HepG2 (cell line): Measurements from ENCODE around the gene PHKG2. TPM values are rescaled to one million over a fixed set of nuclear protein-coding genes. Genes with fewer than 3 reads are reported as not detected.
A peak's percentile ranks its signal among the peaks of the same experiment; 100 is the strongest.

Source experiments
- ATAC-seq: fragments of 200-7000 bp; cut with Tn5 transposase; 3 replicates; pipeline ENCODE4 v1.9.1; 2020; ENCODE audit warnings: mild to moderate bottlenecking, moderate library complexity
- BruUV-seq: library from RNA; stranded (reverse); fragments of 400-500 nt; replicated peaks from 2 replicates; lab custom pipeline; 2021; lab: Mats Ljungman, UMichigan
- CTCF ChIA-PET: fragments of 300-600 bp; formaldehyde crosslinking; extraction: SDS; loops from one replicate; lab custom pipeline; 2021; ENCODE audit warnings: low total read pairs, inconsistent platforms, low intra/inter-chr PET ratio; lab: Yijun Ruan, JAX
- POLR2A ChIA-PET: fragments of 350-600 bp; sonication (Branson Sonifier 250); formaldehyde crosslinking; loops from one replicate; lab custom pipeline; 2020; ENCODE audit warnings: antibody characterized with exemption, inconsistent platforms; lab: Yijun Ruan, JAX
- DNase-seq: peaks from one replicate; pipeline ENCODE4 v3.0.0-alpha.2; 2015; ENCODE audit warnings: low spot score
- FAIRE-seq: peaks from 3 replicates; lab custom pipeline; 2011; peaks lifted over from hg19 to GRCh38; lab: Jason Lieb, UNC
- H2AFZ ChIP-seq: one replicate; pipeline ENCODE4 v1.6.1; 2011; ENCODE audit warnings: low read length, inconsistent platforms
- H3K27ac ChIP-seq: fragments of 300-600 bp; 3 replicates; pipeline ENCODE4 v1.8.0; 2011; ENCODE audit warnings: mixed run types, mild to moderate bottlenecking, mixed read lengths, low read length, inconsistent platforms; ENCODE audit not compliant: insufficient read depth; ENCODE audit errors: extremely low read length
- H3K27me3 ChIP-seq, 2 experiments: fragments of 200-600 bp in 1 of 2; 2 replicates in 1 of 2; 3 replicates in 1 of 2; pipeline versions ENCODE4 v1.6.0 to v1.8.0; 2011; ENCODE audit warnings: low read length in 2 of 2, mild to moderate bottlenecking in 2 of 2, moderate library complexity in 2 of 2, inconsistent platforms in 1 of 2; ENCODE audit not compliant: insufficient read depth in 2 of 2, control insufficient read depth in 1 of 2
- H3K36me3 ChIP-seq, 2 experiments: fragments of 200-600 bp in 1 of 2; replicated peaks in 1 of 2; 2 replicates in 1 of 2; 3 replicates in 1 of 2; pipeline versions ENCODE4 v1.5.1 to v1.8.0; 2011; ENCODE audit warnings: low read length in 2 of 2, inconsistent platforms in 1 of 2; ENCODE audit not compliant: insufficient read depth in 2 of 2, control insufficient read depth in 1 of 2
- H3K4me1 ChIP-seq: 2 replicates; pipeline ENCODE4 v1.5.1; 2012; ENCODE audit warnings: low read length, inconsistent platforms; ENCODE audit not compliant: insufficient read depth
- H3K4me2 ChIP-seq: 2 replicates; pipeline ENCODE4 v1.6.0; 2011; ENCODE audit warnings: low read depth, low read length, inconsistent platforms
- H3K4me3 ChIP-seq, 3 experiments: fragments of 200-600 bp in 1 of 3; sonication (generic), shearing (Covaris generic) in 1 of 3; replicated peaks in 1 of 3; 2 replicates each; pipeline ENCODE4 v1.5.1; 2011 to 2016; ENCODE audit warnings: low read length in 3 of 3, inconsistent platforms in 2 of 3, low read depth in 2 of 3, mild to moderate bottlenecking in 2 of 3, control low read depth in 1 of 3, mixed read lengths in 1 of 3; ENCODE audit not compliant: insufficient read depth in 1 of 3
- H3K79me2 ChIP-seq: one replicate; pipeline ENCODE4 v1.6.1; 2011; ENCODE audit warnings: low read length, inconsistent platforms; ENCODE audit not compliant: insufficient read depth
- H3K9ac ChIP-seq: 2 replicates; pipeline ENCODE4 v1.6.0; 2011; ENCODE audit warnings: mild to moderate bottlenecking, low read depth, low read length, inconsistent platforms; ENCODE audit not compliant: insufficient read depth
- H3K9me3 ChIP-seq: 2 replicates; pipeline ENCODE4 v1.5.1; 2012; ENCODE audit warnings: mild to moderate bottlenecking, low read length
- H4K20me1 ChIP-seq: 2 replicates; pipeline ENCODE4 v1.6.0; 2011; ENCODE audit warnings: inconsistent platforms, mild to moderate bottlenecking, low read length, moderate library complexity; ENCODE audit not compliant: insufficient read depth
- ELF4 ChIP-seq: sonication (generic); formaldehyde crosslinking; IDR thresholded peaks from 2 replicates; pipeline ENCODE4 v1.5.0; 2020; ENCODE audit warnings: missing genetic modification reagents, mild to moderate bottlenecking, moderate library complexity, borderline replicate concordance
- JARID2 ChIP-seq: sonication (generic); formaldehyde crosslinking; IDR thresholded peaks from 2 replicates; pipeline ENCODE4 v1.8.1; 2023; ENCODE audit warnings: missing genetic modification reagents, inconsistent platforms; ENCODE audit not compliant: insufficient replicate concordance
- POLR2AphosphoS2 ChIP-seq: IDR thresholded peaks from 2 replicates; pipeline ENCODE4 v1.6.1; 2011; ENCODE audit warnings: low read depth, low read length, improper control_type of control experiment
- SETDB1 ChIP-seq: sonication (generic); formaldehyde crosslinking; IDR thresholded peaks from 2 replicates; pipeline ENCODE4 v1.5.1; 2020; ENCODE audit warnings: missing genetic modification reagents, mild to moderate bottlenecking, borderline replicate concordance
- ZNF841 ChIP-seq: sonication (generic); formaldehyde crosslinking; IDR thresholded peaks from 2 replicates; pipeline ENCODE4 v1.8.1; 2023; ENCODE audit warnings: missing genetic modification reagents, borderline replicate concordance
- WGBS: methylation state at CpG from one replicate; pipeline ENCODE4 v1.1.6; 2017; ENCODE audit warnings: low lambda C conversion rate; 5-methylcytosine and 5-hydroxymethylcytosine counted together
- in situ Hi-C: cut with HindIII; loops from 2 replicates; pipeline ENCODE4 v1.10.0; 2017; ENCODE audit warnings: low pct_unique_long_range_greater_than_20kb; ENCODE audit not compliant: extremely low pct_ligation_motif_present
- intact Hi-C: fragments of 100-400 bp; cut with micrococcal nuclease; formaldehyde crosslinking; loops from one replicate; pipeline ENCODE4 v1.10.0; 2022; ENCODE audit not compliant: unreplicated experiment
- polyA plus RNA-seq, 8 experiments: library from polyadenylated mRNA; depleted of rRNA in 3 of 8; stranded (reverse) in 7 of 8; unstranded in 1 of 8; fragments of >200 nt; fragmentation: Illumina TruSeq in 4 of 8; extraction: Trizol in 4 of 8; gene quantifications; 2 replicates each; pipeline versions ENCODE4 v1.2.1 to v1.2.3, GENCODE V29; 2011 to 2016; ENCODE audit warnings: low read depth in 4 of 8, missing spikeins in 1 of 8, mixed read lengths in 1 of 8; ENCODE audit not compliant: insufficient read depth in 1 of 8
- total RNA-seq, 5 experiments: library from RNA; depleted of rRNA; stranded (reverse); fragments of >200 nt; fragmentation: Illumina TruSeq; extraction: Trizol; gene quantifications; 2 replicates each; pipeline ENCODE4 v1.2.3, GENCODE V29; 2016; ENCODE audit warnings: low read depth in 1 of 5
- TF ChIP-seq, protein P1 (sequence below): sonication (generic); formaldehyde crosslinking; IDR thresholded peaks from 2 replicates; pipeline ENCODE4 v1.4.0; 2020; ENCODE audit warnings: missing genetic modification reagents, low read depth, mild to moderate bottlenecking, borderline replicate concordance
- TF ChIP-seq, protein P2 (sequence below): sonication (generic); formaldehyde crosslinking; IDR thresholded peaks from 2 replicates; pipeline ENCODE4 v1.8.0; 2022; ENCODE audit warnings: missing genetic modification reagents, mild to moderate bottlenecking, borderline replicate concordance
- TF ChIP-seq, protein P3 (sequence below): IDR thresholded peaks from 2 replicates; pipeline ENCODE4 v1.6.1; 2016; ENCODE audit warnings: low read depth, missing genetic modification reagents, missing compliant biosample characterization

The PHKG2 gene
- total and polyA plus RNA-seq, 2 of the 13 experiments (the other 11 are each of a cell fraction or from before 2014, with no cell fraction given), result 37.4 to 42.1 TPM

DNA sequence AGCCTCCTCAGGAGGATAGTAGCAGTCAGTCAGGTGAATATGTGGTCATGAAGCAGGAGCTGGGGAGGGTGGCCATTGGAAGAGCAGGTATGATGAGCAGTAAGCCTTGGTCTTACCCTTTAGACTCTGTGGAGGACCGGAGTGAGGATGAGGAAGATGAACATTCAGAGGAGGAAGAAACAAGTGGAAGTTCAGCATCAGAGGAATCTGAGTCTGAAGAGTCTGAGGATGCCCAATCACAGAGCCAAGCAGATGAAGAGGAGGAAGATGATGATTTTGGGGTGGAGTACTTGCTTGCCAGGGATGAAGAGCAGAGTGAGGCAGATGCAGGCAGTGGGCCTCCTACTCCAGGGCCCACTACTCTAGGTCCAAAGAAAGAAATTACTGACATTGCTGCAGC is 36.5 kb upstream of the PHKG2 start:
- Histone ChIP-seq H3K27ac (no peak overlapping the region), H2AFZ (no peak overlapping the region), H3K79me2 (peaks cover 2% of the 10 kb centered on the region), H3K9me3 (no peaks in the 10 kb centered on the region), H4K20me1 (no peaks in the 10 kb centered on the region), H3K9ac (no peak overlapping the region), H3K27me3 (no peaks in the 10 kb centered on the region), H3K4me2 (no peak overlapping the region), H3K4me1 (0 out of 2 replicates have a peak, but pooled peaks cover under 1% of the 10 kb centered on the region), H3K4me3 (no peak overlapping the region), H3K36me3 (peaks cover 73 to 93% of the 10 kb centered on the region in 2 experiments)
- TF ChIP-seq, protein P1, sequence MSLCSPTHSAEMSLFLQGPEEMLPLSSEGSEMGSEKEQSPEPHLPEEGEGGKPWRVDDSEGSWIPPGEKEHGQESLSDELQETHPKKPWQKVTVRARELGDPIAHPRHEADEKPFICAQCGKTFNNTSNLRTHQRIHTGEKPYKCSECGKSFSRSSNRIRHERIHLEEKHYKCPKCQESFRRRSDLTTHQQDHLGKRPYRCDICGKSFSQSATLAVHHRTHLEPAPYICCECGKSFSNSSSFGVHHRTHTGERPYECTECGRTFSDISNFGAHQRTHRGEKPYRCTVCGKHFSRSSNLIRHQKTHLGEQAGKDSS (CRISPR knock-in tag), result no peak
- TF ChIP-seq, protein P2, sequence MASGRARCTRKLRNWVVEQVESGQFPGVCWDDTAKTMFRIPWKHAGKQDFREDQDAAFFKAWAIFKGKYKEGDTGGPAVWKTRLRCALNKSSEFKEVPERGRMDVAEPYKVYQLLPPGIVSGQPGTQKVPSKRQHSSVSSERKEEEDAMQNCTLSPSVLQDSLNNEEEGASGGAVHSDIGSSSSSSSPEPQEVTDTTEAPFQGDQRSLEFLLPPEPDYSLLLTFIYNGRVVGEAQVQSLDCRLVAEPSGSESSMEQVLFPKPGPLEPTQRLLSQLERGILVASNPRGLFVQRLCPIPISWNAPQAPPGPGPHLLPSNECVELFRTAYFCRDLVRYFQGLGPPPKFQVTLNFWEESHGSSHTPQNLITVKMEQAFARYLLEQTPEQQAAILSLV (CRISPR knock-in tag), result no peak
- TF ChIP-seq POLR2AphosphoS2, result 0 out of 2 replicates have a peak, but pooled peaks have one; percentile 81
- in situ Hi-C loops (no loop called here), intact Hi-C loops (no loop called here)
- 100% methylated on average over 1 of the region's 1 CpG for WGBS
- DNase-seq (no peak), FAIRE-seq (no peak), ATAC-seq (no peak)
- ChIA-PET POLR2A (interaction anchor here (1.3 kb wide), 1 partner anchor 10 kb away, joined by 3 read pairs; no protein-coding TSS in a partner anchor), CTCF (no interaction called here)
- TSS peak; percentile 45 for BruUV-seq

DNA sequence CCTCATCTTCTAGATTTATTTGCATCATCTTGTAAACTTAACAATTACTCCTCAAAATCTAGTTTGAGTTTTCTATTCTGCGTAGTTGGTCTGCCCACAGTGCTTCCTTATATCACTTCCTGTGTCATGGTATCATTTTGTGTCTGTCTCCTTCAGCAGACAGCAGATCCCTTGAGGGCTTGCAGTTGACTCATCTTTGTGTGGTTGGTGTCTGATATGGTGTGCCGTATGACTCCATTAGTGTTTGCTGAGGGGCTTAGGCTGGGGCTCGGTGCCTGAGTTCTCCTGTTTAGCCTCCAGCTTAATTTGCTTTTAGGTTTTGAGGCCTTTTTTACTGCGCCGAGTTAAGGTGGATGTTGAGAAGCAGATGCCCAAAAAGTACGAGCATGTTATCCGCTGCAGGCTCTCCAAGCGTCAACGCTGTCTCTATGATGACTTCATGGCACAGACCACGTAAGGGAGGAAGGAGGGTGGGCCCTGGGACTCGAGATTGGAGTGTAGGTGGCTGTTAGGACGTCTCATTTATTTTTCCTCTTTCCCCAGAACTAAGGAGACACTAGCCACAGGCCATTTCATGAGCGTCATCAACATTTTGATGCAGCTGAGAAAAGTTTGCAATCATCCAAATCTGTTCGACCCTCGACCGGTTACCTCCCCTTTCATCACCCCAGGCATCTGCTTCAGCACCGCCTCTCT is 32.3 kb upstream of the PHKG2 start:
- intact Hi-C loops, result no loop called here
- DNase-seq (no peak), FAIRE-seq (no peak), ATAC-seq (no peak)
- H3K9ac ChIP-seq, result no peak overlapping the region
- WGBS, result 97% methylated on average over 17 of the region's 17 CpGs
- peaks cover 62 to 87% of the 10 kb centered on the region in 2 experiments for H3K36me3 ChIP-seq
- peaks cover 2% of the 10 kb centered on the region for H3K79me2 ChIP-seq
- in situ Hi-C loops, result no loop called here
- ChIA-PET CTCF (no interaction called here), POLR2A (no interaction called here)
- H2AFZ ChIP-seq, result no peak overlapping the region
- peaks cover 8% of the 10 kb centered on the region for H3K4me1 ChIP-seq
- H3K4me2 ChIP-seq, result no peak overlapping the region
- BruUV-seq, result no TSS peak
- no peaks in the 10 kb centered on the region for H3K9me3 ChIP-seq
- no peak overlapping the region for H3K27ac ChIP-seq
- no peak overlapping the region for H3K4me3 ChIP-seq
- H4K20me1 ChIP-seq, result no peaks in the 10 kb centered on the region
- no peaks in the 10 kb centered on the region for H3K27me3 ChIP-seq
- TF ChIP-seq ELF4 (CRISPR knock-in tag) (no peak), ZNF841 (CRISPR knock-in tag) (no peak), SETDB1 (CRISPR knock-in tag) (no peak), JARID2 (CRISPR knock-in tag) (no peak)
- TF ChIP-seq, protein P3, sequence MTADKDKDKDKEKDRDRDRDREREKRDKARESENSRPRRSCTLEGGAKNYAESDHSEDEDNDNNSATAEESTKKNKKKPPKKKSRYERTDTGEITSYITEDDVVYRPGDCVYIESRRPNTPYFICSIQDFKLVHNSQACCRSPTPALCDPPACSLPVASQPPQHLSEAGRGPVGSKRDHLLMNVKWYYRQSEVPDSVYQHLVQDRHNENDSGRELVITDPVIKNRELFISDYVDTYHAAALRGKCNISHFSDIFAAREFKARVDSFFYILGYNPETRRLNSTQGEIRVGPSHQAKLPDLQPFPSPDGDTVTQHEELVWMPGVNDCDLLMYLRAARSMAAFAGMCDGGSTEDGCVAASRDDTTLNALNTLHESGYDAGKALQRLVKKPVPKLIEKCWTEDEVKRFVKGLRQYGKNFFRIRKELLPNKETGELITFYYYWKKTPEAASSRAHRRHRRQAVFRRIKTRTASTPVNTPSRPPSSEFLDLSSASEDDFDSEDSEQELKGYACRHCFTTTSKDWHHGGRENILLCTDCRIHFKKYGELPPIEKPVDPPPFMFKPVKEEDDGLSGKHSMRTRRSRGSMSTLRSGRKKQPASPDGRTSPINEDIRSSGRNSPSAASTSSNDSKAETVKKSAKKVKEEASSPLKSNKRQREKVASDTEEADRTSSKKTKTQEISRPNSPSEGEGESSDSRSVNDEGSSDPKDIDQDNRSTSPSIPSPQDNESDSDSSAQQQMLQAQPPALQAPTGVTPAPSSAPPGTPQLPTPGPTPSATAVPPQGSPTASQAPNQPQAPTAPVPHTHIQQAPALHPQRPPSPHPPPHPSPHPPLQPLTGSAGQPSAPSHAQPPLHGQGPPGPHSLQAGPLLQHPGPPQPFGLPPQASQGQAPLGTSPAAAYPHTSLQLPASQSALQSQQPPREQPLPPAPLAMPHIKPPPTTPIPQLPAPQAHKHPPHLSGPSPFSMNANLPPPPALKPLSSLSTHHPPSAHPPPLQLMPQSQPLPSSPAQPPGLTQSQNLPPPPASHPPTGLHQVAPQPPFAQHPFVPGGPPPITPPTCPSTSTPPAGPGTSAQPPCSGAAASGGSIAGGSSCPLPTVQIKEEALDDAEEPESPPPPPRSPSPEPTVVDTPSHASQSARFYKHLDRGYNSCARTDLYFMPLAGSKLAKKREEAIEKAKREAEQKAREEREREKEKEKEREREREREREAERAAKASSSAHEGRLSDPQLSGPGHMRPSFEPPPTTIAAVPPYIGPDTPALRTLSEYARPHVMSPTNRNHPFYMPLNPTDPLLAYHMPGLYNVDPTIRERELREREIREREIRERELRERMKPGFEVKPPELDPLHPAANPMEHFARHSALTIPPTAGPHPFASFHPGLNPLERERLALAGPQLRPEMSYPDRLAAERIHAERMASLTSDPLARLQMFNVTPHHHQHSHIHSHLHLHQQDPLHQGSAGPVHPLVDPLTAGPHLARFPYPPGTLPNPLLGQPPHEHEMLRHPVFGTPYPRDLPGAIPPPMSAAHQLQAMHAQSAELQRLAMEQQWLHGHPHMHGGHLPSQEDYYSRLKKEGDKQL (CRISPR knock-in tag), result no peak
